GM20000 (cell line): Measurements from ENCODE around the gene IFT43.

Source experiments
- DNase-seq: peaks from one replicate; pipeline ENCODE4 v3.0.0; 2012; ENCODE audit warnings: low spot score
- CTCF ChIP-seq: IDR thresholded peaks from 2 replicates; pipeline ENCODE4 v1.5.1; 2012; ENCODE audit warnings: mild to moderate bottlenecking, control low read depth; ENCODE audit errors: extremely low read depth, missing control alignments

Gene IFT43

GRCh38 chr14:76109087-76109880, 123.7 kb downstream of the IFT43 start:
- TF ChIP-seq CTCF, result no peak
- no peak for DNase-seq

GRCh38 chr14:76112889-76113624, 127.5 kb downstream of the IFT43 start:
- no peak for DNase-seq

GRCh38 chr14:76113691-76114090, 128.1 kb downstream of the IFT43 start:
- no peak for TF ChIP-seq CTCF
- DNase-seq, result no peak

More at GRCh38 chr14:76112889-76113624, 127.5 kb downstream of the IFT43 start:
- TF ChIP-seq CTCF, result no peak

- no peak for TF ChIP-seq CTCF
- no peak for DNase-seq
Observed at GRCh38 chr14:76115010-76115422, 129.5 kb downstream of the IFT43 start.

GRCh38 chr14:76117789-76118484, 132.4 kb downstream of the IFT43 start:
- DNase-seq, result no peak

GRCh38 chr14:76118594-76118993, 133.0 kb downstream of the IFT43 start:
- DNase-seq, result no peak
- TF ChIP-seq CTCF, result no peak

More at GRCh38 chr14:76117789-76118484, 132.4 kb downstream of the IFT43 start:
- TF ChIP-seq CTCF, result no peak
